Upper lobe of left lung (tissue), 6 donors: Measurements from ENCODE around the gene OR6S1. TPM values are rescaled to one million over a fixed set of nuclear protein-coding genes. Genes with fewer than 3 reads are reported as not detected.

Source experiments
- ATAC-seq, 2 donors: fragments of 200-7000 bp; cut with Tn5 transposase; one replicate each; pipeline ENCODE4 v1.9.1; 2022; ENCODE audit warnings: mild to moderate bottlenecking in 2 of 2, moderate library complexity in 2 of 2; ENCODE audit not compliant: low FRiP score in 2 of 2
- DNase-seq, 2 donors: peaks; one replicate each; pipeline ENCODE4 v3.0.0-alpha.2; 2019 to 2020
- H3K27ac ChIP-seq, 4 donors: fragments of 200-600 bp; sonication (generic); one replicate each; pipeline ENCODE4 v1.5.1; 2016 to 2019
- H3K27me3 ChIP-seq, 4 donors: fragments of 200-600 bp; sonication (generic); one replicate each; pipeline ENCODE4 v1.5.1; 2017 to 2019
- H3K36me3 ChIP-seq, 4 donors: fragments of 200-600 bp; sonication (generic); one replicate each; pipeline ENCODE4 v1.5.1; 2016 to 2019
- H3K4me1 ChIP-seq, 4 donors: fragments of 200-600 bp; sonication (generic); one replicate each; pipeline ENCODE4 v1.5.1; 2018 to 2019
- H3K4me3 ChIP-seq, 4 donors: fragments of 200-600 bp; sonication (generic); one replicate each; pipeline ENCODE4 v1.5.1; 2017 to 2019; ENCODE audit warnings: mild to moderate bottlenecking in 2 of 4, moderate library complexity in 1 of 4
- H3K9me3 ChIP-seq, 4 donors: fragments of 200-600 bp; sonication (generic); one replicate each; pipeline ENCODE4 v1.5.1; 2018 to 2019
- CTCF ChIP-seq, 6 experiments: fragments of 450-650 bp in 4 of 6; fragments of 200-600 bp in 2 of 6; sonication (generic) in 2 of 6; IDR thresholded peaks; one replicate each; pipeline ENCODE4 v1.5.1; 2016 to 2019; ENCODE audit warnings: antibody characterized with exemption in 6 of 6
- EP300 ChIP-seq, 4 donors: sonication (generic); formaldehyde crosslinking; IDR thresholded peaks; one replicate each; pipeline ENCODE4 v1.5.1; 2017; ENCODE audit warnings: antibody characterized with exemption in 4 of 4, control low read depth in 2 of 4
- POLR2A ChIP-seq, 4 donors: fragments of 450-650 bp; IDR thresholded peaks; one replicate each; pipeline ENCODE4 v1.5.1; 2016 to 2017; ENCODE audit warnings: antibody characterized with exemption in 4 of 4, mild to moderate bottlenecking in 2 of 4
- POLR2AphosphoS5 ChIP-seq, 2 donors: sonication (generic); formaldehyde crosslinking; IDR thresholded peaks; one replicate each; pipeline ENCODE4 v1.5.1; 2017; ENCODE audit warnings: antibody characterized with exemption in 2 of 2
- WGBS, 2 donors: methylation state at CpG; one replicate each; pipeline ENCODE4 v1.1.5; 2017 to 2018; 5-methylcytosine and 5-hydroxymethylcytosine counted together
- total RNA-seq, 6 donors: library from RNA; depleted of rRNA in 4 of 6; stranded (reverse); fragments of >200 nt in 4 of 6; gene quantifications; one replicate each; pipeline versions ENCODE4 v1.1.0 to v1.2.1, GENCODE V29; 2016 to 2021
- donor health status: DM: no; HTN: no; CAD: no; lungs with moderate emphysema.
- donor health status: DM: no; HTN: yes; CAD: no; lungs with severe emphysema.

Gene OR6S1
- total RNA-seq, 6 donors from 2014 or later, result not detected

GRCh38 chr14:20680363-20680762 is 38.9 kb upstream of the OR6S1 start:
- 54 to 69% methylated on average over 7 to 8 of the region's 8 CpGs for WGBS, 2 donors
- H3K9me3 ChIP-seq, result no peaks in the 10 kb centered on the region
- peaks cover 12 to 32% (median 23%) of the 10 kb centered on the region in 4 donors for H3K4me1 ChIP-seq
- TF ChIP-seq POLR2AphosphoS5 (IDR thresholded peaks at IDR 0.05) (no peak), POLR2A (IDR thresholded peaks at IDR 0.05) (no peak), EP300 (IDR thresholded peaks at IDR 0.05) (no peak), CTCF (IDR thresholded peaks at IDR 0.05) (no peak)
- peak overlapping the region in 1 of 4 donors; percentile 99 for H3K27ac ChIP-seq
- no peak for DNase-seq
- H3K36me3 ChIP-seq, result no peaks in the 10 kb centered on the region
- H3K4me3 ChIP-seq, result no peak overlapping the region
- ATAC-seq, result no peak
- no peaks in the 10 kb centered on the region for H3K27me3 ChIP-seq

DNA sequence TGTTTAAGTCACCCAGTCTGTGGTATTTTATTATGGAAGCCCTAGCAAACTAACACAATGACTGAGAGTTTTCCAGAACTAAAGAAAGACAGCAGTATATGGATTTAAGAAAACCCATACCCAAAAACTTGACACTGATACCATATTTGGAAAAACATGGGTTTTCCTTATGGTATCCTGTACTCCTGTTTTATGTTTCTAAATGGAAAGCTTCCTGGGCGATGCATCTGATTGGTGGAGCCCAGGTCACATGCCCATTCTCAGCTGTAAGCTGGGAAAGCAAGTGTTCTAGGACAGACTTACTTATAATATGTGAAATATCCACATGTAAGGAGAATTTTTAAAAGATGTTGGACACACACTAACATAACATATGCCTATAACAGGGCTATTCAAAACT is 38.4 kb upstream of the OR6S1 start:
- no peak overlapping the region for H3K27ac ChIP-seq

GRCh38 chr14:20676072-20676471 is 34.6 kb upstream of the OR6S1 start:
- DNase-seq, result no peak
- no peak overlapping the region for H3K27ac ChIP-seq
- H3K27me3 ChIP-seq, result no peaks in the 10 kb centered on the region
- H3K36me3 ChIP-seq, result no peaks in the 10 kb centered on the region
- ATAC-seq, result no peak
- no peak overlapping the region for H3K4me3 ChIP-seq
- H3K9me3 ChIP-seq, result no peaks in the 10 kb centered on the region
- H3K4me1 ChIP-seq, result peaks cover 10 to 14% (median 11%) of the 10 kb centered on the region in 4 donors
- TF ChIP-seq EP300 (IDR thresholded peaks at IDR 0.05) (no peak), CTCF (IDR thresholded peaks at IDR 0.05) (no peak), POLR2A (IDR thresholded peaks at IDR 0.05) (no peak), POLR2AphosphoS5 (IDR thresholded peaks at IDR 0.05) (no peak)
- WGBS, 2 donors, result 86 to 92% methylated on average over 2 of the region's 2 CpGs

More for the DNA sequence above, 38.4 kb upstream of the OR6S1 start:
- no peaks in the 10 kb centered on the region for H3K36me3 ChIP-seq
- H3K4me3 ChIP-seq, result no peak overlapping the region
- H3K4me1 ChIP-seq, result peaks cover 11 to 27% (median 19%) of the 10 kb centered on the region in 4 donors
- H3K9me3 ChIP-seq, result no peaks in the 10 kb centered on the region
- ATAC-seq, result no peak
- 84 to 100% methylated on average over 1 of the region's 1 CpG for WGBS, 2 donors
- peak in 1 of 2 donors; percentile 64 for DNase-seq
- TF ChIP-seq CTCF (IDR thresholded peaks at IDR 0.05), result no peak
- TF ChIP-seq POLR2AphosphoS5 (IDR thresholded peaks at IDR 0.05), result no peak
- no peak for TF ChIP-seq POLR2A (IDR thresholded peaks at IDR 0.05)
- no peak for TF ChIP-seq EP300 (IDR thresholded peaks at IDR 0.05)
- H3K27me3 ChIP-seq, result no peaks in the 10 kb centered on the region

- ATAC-seq (no peak), DNase-seq (no peak)
- 83 to 92% methylated on average over 2 of the region's 2 CpGs for WGBS, 2 donors
- no peaks in the 10 kb centered on the region for H3K36me3 ChIP-seq
- H3K27ac ChIP-seq, result no peak overlapping the region
- H3K4me1 ChIP-seq, result peaks cover 6 to 10% (median 7%) of the 10 kb centered on the region in 4 donors
- no peak for TF ChIP-seq EP300 (IDR thresholded peaks at IDR 0.05)
- TF ChIP-seq POLR2A (IDR thresholded peaks at IDR 0.05), result no peak
- TF ChIP-seq CTCF (IDR thresholded peaks at IDR 0.05), result no peak
- no peak for TF ChIP-seq POLR2AphosphoS5 (IDR thresholded peaks at IDR 0.05)
- no peaks in the 10 kb centered on the region for H3K9me3 ChIP-seq
- no peak overlapping the region for H3K4me3 ChIP-seq
- H3K27me3 ChIP-seq, result no peaks in the 10 kb centered on the region
Measured at GRCh38 chr14:20675669-20676068, 34.2 kb upstream of the OR6S1 start.

- Histone ChIP-seq H3K4me3 (no peak overlapping the region), H3K9me3 (no peaks in the 10 kb centered on the region), H3K4me1 (no peaks in the 10 kb centered on the region), H3K27ac (no peak overlapping the region), H3K36me3 (no peaks in the 10 kb centered on the region), H3K27me3 (no peaks in the 10 kb centered on the region)
- TF ChIP-seq POLR2A (IDR thresholded peaks at IDR 0.05) (no peak), EP300 (IDR thresholded peaks at IDR 0.05) (no peak), CTCF (IDR thresholded peaks at IDR 0.05) (no peak), POLR2AphosphoS5 (IDR thresholded peaks at IDR 0.05) (no peak)
- WGBS, 2 donors, result 73 to 76% methylated on average over 4 of the region's 4 CpGs
- DNase-seq (no peak), ATAC-seq (no peak)
Measured at GRCh38 chr14:20671597-20672283, 30.2 kb upstream of the OR6S1 start.
